Body of pancreas (tissue), 4 donors: ENCODE data around the gene TMEM208. TPM values are rescaled to one million over a fixed set of nuclear protein-coding genes. Genes with fewer than 3 reads are reported as not detected.

Experiments used
- ATAC-seq: fragments of 150-250 bp; one replicate; pipeline ENCODE4 v1.9.1; 2016
- DNase-seq, 4 donors: peaks; one replicate each; pipeline ENCODE4 v3.0.0-alpha.2; 2019
- H3K27ac ChIP-seq, 4 donors: fragments of 200-600 bp; sonication (generic); 1 replicate in 3 of 4; 2 replicates in 1 of 4; pipeline versions ENCODE4 v1.5.1 to v1.6.1; 2016 to 2019; ENCODE audit warnings: mild to moderate bottlenecking in 1 of 4, mixed read lengths in 1 of 4, moderate library complexity in 1 of 4
- H3K27me3 ChIP-seq, 2 donors: fragments of 200-600 bp; sonication (generic); one replicate each; pipeline ENCODE4 v1.6.0; 2016; ENCODE audit warnings: mild to moderate bottlenecking in 1 of 2
- H3K36me3 ChIP-seq, 2 donors: fragments of 200-600 bp; sonication (generic); replicated peaks in 1 of 2; 2 replicates each; pipeline ENCODE4 v1.5.1; 2016; ENCODE audit warnings: low read depth in 2 of 2; ENCODE audit not compliant: insufficient read depth in 1 of 2
- H3K4me1 ChIP-seq: fragments of 200-600 bp; sonication (generic); one replicate; pipeline ENCODE4 v1.6.0; 2016
- H3K4me3 ChIP-seq, 2 donors: fragments of 200-600 bp; sonication (generic); 1 replicate in 1 of 2; 2 replicates in 1 of 2; pipeline ENCODE4 v1.5.1; 2016 to 2019
- H3K9me3 ChIP-seq, 3 donors: fragments of 200-600 bp; sonication (generic); 1 replicate in 2 of 3; 2 replicates in 1 of 3; pipeline ENCODE4 v1.5.1; 2016
- CTCF ChIP-seq, 7 experiments: fragments of 450-650 bp in 4 of 7; fragments of 200-600 bp in 3 of 7; sonication (generic) in 3 of 7; IDR thresholded peaks; one replicate each; pipeline ENCODE4 v1.5.1; 2016 to 2019; ENCODE audit warnings: antibody characterized with exemption in 7 of 7
- POLR2A ChIP-seq, 3 donors: fragments of 450-650 bp; IDR thresholded peaks; one replicate each; pipeline ENCODE4 v1.6.1; 2016; ENCODE audit warnings: antibody characterized with exemption in 3 of 3, mild to moderate bottlenecking in 2 of 3
- WGBS, 2 donors: methylation state at CpG; one replicate each; pipeline ENCODE4 v1.1.5; 2017; 5-methylcytosine and 5-hydroxymethylcytosine counted together
- intact Hi-C: fragments of 100-400 bp; cut with DNase I; formaldehyde crosslinking; loops from one replicate; pipeline ENCODE4 v1.15.1; 2023
- total RNA-seq, 2 donors: library from RNA; depleted of rRNA; stranded (reverse); fragments of >200 nt; gene quantifications; one replicate each; pipeline ENCODE4 v1.1.0, GENCODE V29; 2016

Gene TMEM208
- total RNA-seq, 2 donors from 2014 or later, result 35.8 to 48.1 TPM

- Histone ChIP-seq H3K27ac (peak overlapping the region; percentile 35 to 81 (median 62)), H3K36me3 (peaks cover 0 to 14% of the 10 kb centered on the region in 2 donors), H3K4me3 (peak overlapping the region; percentile 47 to 91), H3K9me3 (no peaks in the 10 kb centered on the region), H3K4me1 (peaks cover 25% of the 10 kb centered on the region), H3K27me3 (no peaks in the 10 kb centered on the region)
- WGBS, 2 donors, result 7 to 14% methylated on average over 8 to 12 of the region's 12 CpGs
- DNase-seq (no peak), ATAC-seq (no peak)
- TF ChIP-seq POLR2A (IDR thresholded peaks at IDR 0.05) (no peak), CTCF (IDR thresholded peaks at IDR 0.05) (no peak)
- intact Hi-C loops, result no loop called here
Measured at GRCh38 chr16:67227567-67227921, 614 bp downstream of the TMEM208 start.

- Histone ChIP-seq H3K27me3 (no peaks in the 10 kb centered on the region), H3K9me3 (no peaks in the 10 kb centered on the region), H3K36me3 (peaks cover 0 to 14% of the 10 kb centered on the region in 2 donors), H3K27ac (no peak overlapping the region), H3K4me3 (no peak overlapping the region), H3K4me1 (peaks cover 25% of the 10 kb centered on the region)
- TF ChIP-seq POLR2A (IDR thresholded peaks at IDR 0.05) (no peak), CTCF (IDR thresholded peaks at IDR 0.05) (no peak)
- ATAC-seq (no peak), DNase-seq (no peak)
- intact Hi-C loops, result no loop called here
- WGBS, 2 donors, result 69 to 77% methylated on average over 3 to 9 of the region's 9 CpGs
Measured at GRCh38 chr16:67228034-67228785, 1.3 kb downstream of the TMEM208 start.

- TF ChIP-seq CTCF (IDR thresholded peaks at IDR 0.05) (no peak), POLR2A (IDR thresholded peaks at IDR 0.05) (no peak)
Measured at GRCh38 chr16:67228905-67229304, 2.0 kb downstream of the TMEM208 start.

GRCh38 chr16:67229906-67230808, 3.2 kb downstream of the TMEM208 start:
- Histone ChIP-seq H3K27me3 (no peaks in the 10 kb centered on the region), H3K27ac (no peak overlapping the region), H3K36me3 (peaks cover 0 to 15% of the 10 kb centered on the region in 2 donors), H3K4me1 (peaks cover 25% of the 10 kb centered on the region), H3K4me3 (no peak overlapping the region), H3K9me3 (no peaks in the 10 kb centered on the region)
- no peak for ATAC-seq
- WGBS, 2 donors, result 91% methylated on average over 20 to 31 of the region's 32 CpGs
- intact Hi-C loops, result no loop called here
- no peak for DNase-seq
- TF ChIP-seq POLR2A (IDR thresholded peaks at IDR 0.05) (no peak), CTCF (IDR thresholded peaks at IDR 0.05) (no peak)

More at GRCh38 chr16:67228905-67229304, 2.0 kb downstream of the TMEM208 start:
- H3K9me3 ChIP-seq, result no peaks in the 10 kb centered on the region
- H3K4me3 ChIP-seq, result no peak overlapping the region
- ATAC-seq, result no peak
- no peak for DNase-seq
- peaks cover 0 to 14% of the 10 kb centered on the region in 2 donors for H3K36me3 ChIP-seq
- peaks cover 25% of the 10 kb centered on the region for H3K4me1 ChIP-seq
- 80 to 81% methylated on average over 7 to 9 of the region's 9 CpGs for WGBS, 2 donors
- H3K27me3 ChIP-seq, result no peaks in the 10 kb centered on the region
- intact Hi-C loops, result no loop called here
- H3K27ac ChIP-seq, result no peak overlapping the region
